HFFc6 (cell line): ENCODE results near the gene EPC2. TPM values are rescaled to one million over a fixed set of nuclear protein-coding genes. Genes with fewer than 3 reads are reported as not detected.
"Not testable (repeated sequence)": the region's sequence is repeated elsewhere in the genome, so short reads cannot be mapped to it uniquely, and the experiment has no call there.

Experiments used
- DNase-seq: peaks from one replicate; pipeline ENCODE4 v3.0.0-alpha.2; 2018
- H3K27ac Mint-ChIP-seq: 2 replicates; pipeline ENCODE4 v1.8.0; 2020; ENCODE audit warnings: mild to moderate bottlenecking, mixed read lengths
- H3K27me3 Mint-ChIP-seq: 2 replicates; pipeline ENCODE4 v1.8.0; 2021; ENCODE audit warnings: mild to moderate bottlenecking, moderate library complexity, mixed read lengths; ENCODE audit not compliant: insufficient read depth
- H3K36me3 Mint-ChIP-seq: 2 replicates; pipeline ENCODE4 v1.8.0; 2021; ENCODE audit warnings: low read depth, mixed read lengths
- H3K4me1 Mint-ChIP-seq: 2 replicates; pipeline ENCODE4 v1.8.0; 2020; ENCODE audit warnings: low read depth, mixed read lengths
- H3K4me3 Mint-ChIP-seq: 2 replicates; pipeline ENCODE4 v1.8.0; 2020; ENCODE audit warnings: mild to moderate bottlenecking, moderate library complexity, mixed read lengths
- H3K9me3 Mint-ChIP-seq: 2 replicates; pipeline ENCODE4 v1.8.0; 2020; ENCODE audit warnings: mild to moderate bottlenecking, mixed read lengths
- total RNA-seq, 6 experiments: library from RNA; stranded (reverse); fragmentation: NEBNext Ultra II Directional; extraction: Animal tissue kit (Norgen Biotek cat#: 25700); gene quantifications; 2 replicates in 1 of 6; 3 replicates in 5 of 6; pipeline ENCODE4 v1.2.3, GENCODE V29; 2021
- TF ChIP-seq, protein P1 (sequence below): fragments of 200-600 bp; sonication (generic); IDR thresholded peaks from 2 replicates; pipeline ENCODE4 v1.5.0; 2021; ENCODE audit warnings: antibody characterized with exemption, mild to moderate bottlenecking

The EPC2 gene
- total RNA-seq, 6 experiments from 2014 or later: 16.6 to 21.3 (median 19.2) TPM

DNA sequence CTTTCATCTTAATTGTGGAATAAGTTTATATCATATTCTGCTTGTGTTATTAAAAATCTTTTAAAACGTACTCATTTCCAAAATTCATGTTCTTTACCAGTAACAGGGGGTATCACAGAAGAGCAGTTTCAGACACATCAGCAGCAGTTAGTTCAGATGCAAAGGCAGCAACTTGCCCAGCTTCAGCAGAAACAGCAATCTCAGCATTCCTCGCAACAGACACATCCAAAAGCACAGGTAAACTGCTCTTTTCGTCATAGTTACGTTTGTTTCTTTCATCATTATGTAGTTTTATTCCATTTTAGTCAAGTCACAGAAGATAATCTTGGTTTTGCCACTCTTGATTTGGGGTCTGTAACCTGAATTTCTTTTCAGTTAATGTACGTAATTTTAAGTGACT lies 137.0 kb downstream of the EPC2 start:
- no peak for DNase-seq
- Mint-ChIP-seq H3K27me3 (no peaks in the 10 kb centered on the region), H3K27ac (peak overlapping the region; percentile 77; the same call in 1 of the 2 replicates), H3K36me3 (peaks cover 36% of the 10 kb centered on the region), H3K4me1 (peaks cover 29% of the 10 kb centered on the region), H3K9me3 (no peaks in the 10 kb centered on the region), H3K4me3 (no peak overlapping the region)
- TF ChIP-seq, protein P1, sequence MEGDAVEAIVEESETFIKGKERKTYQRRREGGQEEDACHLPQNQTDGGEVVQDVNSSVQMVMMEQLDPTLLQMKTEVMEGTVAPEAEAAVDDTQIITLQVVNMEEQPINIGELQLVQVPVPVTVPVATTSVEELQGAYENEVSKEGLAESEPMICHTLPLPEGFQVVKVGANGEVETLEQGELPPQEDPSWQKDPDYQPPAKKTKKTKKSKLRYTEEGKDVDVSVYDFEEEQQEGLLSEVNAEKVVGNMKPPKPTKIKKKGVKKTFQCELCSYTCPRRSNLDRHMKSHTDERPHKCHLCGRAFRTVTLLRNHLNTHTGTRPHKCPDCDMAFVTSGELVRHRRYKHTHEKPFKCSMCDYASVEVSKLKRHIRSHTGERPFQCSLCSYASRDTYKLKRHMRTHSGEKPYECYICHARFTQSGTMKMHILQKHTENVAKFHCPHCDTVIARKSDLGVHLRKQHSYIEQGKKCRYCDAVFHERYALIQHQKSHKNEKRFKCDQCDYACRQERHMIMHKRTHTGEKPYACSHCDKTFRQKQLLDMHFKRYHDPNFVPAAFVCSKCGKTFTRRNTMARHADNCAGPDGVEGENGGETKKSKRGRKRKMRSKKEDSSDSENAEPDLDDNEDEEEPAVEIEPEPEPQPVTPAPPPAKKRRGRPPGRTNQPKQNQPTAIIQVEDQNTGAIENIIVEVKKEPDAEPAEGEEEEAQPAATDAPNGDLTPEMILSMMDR: no peak

DNA sequence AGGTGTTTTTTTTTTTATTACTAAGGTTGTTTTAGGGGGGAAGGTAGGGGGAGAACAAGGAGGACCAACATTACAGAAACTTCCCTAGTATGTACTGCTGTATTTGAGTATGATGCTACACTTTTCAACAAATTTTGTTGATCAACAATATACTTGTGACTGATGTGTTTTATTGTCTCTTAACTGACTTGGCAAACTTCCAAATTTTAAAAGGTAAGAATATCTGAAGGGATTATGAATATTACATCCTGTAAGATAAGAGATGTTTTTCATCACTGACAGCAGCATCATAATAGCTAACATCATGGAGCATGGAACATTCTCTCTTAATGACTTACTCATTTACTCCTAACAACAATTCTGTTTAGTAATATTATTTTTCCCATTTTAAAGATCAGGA lies 144.5 kb downstream of the EPC2 start:
- no peak for DNase-seq
- peaks cover 2% of the 10 kb centered on the region; the same call in 1 of the 2 replicates for H3K27me3 Mint-ChIP-seq
- no peak overlapping the region for H3K27ac Mint-ChIP-seq
- H3K9me3 Mint-ChIP-seq: no peaks in the 10 kb centered on the region
- peaks cover 5% of the 10 kb centered on the region for H3K4me1 Mint-ChIP-seq
- no peak overlapping the region for H3K4me3 Mint-ChIP-seq
- peaks cover 40% of the 10 kb centered on the region for H3K36me3 Mint-ChIP-seq
- TF ChIP-seq, protein P1: no peak

DNA sequence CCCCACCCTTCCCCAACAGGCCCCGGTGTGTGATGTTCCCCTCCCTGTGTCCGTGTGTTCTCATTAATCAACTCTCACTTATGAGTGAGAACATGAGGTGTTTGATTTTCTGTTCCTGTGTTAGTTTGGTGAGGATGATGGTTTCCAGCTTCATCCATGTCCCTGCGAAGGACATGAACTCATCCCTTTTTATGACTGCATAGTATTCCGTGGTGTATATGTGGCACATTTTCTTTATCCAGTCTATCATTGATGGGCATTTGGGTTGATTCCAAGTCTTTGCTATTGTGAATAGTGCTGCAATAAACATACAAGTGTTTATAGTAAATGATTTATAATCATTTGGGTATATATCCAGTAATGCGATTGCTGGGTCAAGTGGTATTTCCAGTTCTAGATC lies 145.6 kb downstream of the EPC2 start:
- H3K9me3 Mint-ChIP-seq, H3K27me3 Mint-ChIP-seq, H3K27ac Mint-ChIP-seq, H3K4me3 Mint-ChIP-seq, DNase-seq: not testable (repeated sequence)
- Mint-ChIP-seq H3K4me1 (peaks cover 16% of the 10 kb centered on the region), H3K36me3 (peaks cover 29% of the 10 kb centered on the region)

DNA sequence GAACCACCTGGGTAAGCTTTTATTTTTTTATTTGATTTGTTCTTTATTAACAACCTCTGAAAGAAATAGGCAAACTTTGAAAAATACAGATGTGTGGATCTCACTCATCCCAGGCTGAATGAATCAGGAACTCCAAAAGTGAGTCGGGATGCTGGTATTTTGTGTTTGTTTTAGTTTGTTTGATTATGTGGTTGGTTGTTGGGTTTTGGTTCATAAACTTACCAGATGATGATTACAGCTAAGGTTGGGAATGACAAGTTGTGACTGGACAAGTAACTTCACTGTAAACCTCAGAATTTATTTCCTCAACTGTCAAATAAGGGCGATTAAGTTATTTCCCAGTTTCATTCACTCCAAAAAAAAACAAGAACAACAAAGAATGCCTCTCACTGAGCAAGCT lies 150.0 kb downstream of the EPC2 start:
- TF ChIP-seq, protein P1: no peak
- H3K4me1 Mint-ChIP-seq: peaks cover 23% of the 10 kb centered on the region
- H3K36me3 Mint-ChIP-seq: peaks cover 8% of the 10 kb centered on the region; the same call in 1 of the 2 replicates
- H3K27me3 Mint-ChIP-seq: peaks cover 20% of the 10 kb centered on the region
- DNase-seq: peak; percentile 74
- no peak overlapping the region for H3K27ac Mint-ChIP-seq
- H3K9me3 Mint-ChIP-seq: no peaks in the 10 kb centered on the region
- H3K4me3 Mint-ChIP-seq: no peak overlapping the region

DNA sequence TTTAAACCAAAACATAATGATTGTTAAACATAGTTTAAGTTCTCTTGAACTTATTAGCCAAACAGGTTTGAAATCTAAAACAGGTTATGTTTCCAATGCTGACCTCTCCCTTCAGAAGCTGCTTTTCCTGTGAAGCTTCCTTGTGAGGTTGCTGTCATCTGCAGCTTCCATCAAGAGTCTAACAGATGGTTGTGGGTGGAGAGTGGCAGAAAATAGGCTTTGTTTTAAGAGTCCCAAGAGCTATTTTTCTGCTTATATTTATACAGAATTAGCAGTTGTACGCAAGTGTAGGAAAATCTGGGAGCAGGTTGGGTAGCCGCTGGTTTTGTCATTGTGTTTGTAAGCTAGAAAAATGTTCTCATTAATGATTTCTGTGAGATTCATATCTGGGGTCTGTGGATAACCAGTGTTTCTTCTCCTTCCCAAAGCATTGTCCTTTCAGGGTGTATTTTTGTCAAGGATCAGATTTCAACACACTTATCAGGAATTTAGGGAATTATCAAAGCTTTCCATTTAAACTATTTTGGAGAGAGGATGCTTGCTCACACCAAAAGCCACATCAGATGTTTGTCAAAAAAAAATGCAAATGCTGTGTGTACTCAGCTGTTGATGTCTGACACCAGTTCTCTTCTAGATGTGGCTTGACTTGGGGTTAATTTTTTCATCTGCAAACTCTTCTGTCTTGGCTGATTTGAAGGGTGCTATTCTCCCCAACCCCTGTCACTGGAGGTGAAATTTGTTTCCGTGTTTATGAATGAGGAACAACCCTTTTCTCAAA lies 152.4 kb downstream of the EPC2 start:
- Mint-ChIP-seq H3K27ac (no peak overlapping the region), H3K4me3 (no peak overlapping the region), H3K36me3 (no peaks in the 10 kb centered on the region), H3K27me3 (peaks cover 21% of the 10 kb centered on the region), H3K9me3 (no peaks in the 10 kb centered on the region), H3K4me1 (peaks cover 23% of the 10 kb centered on the region)
- no peak for DNase-seq
- TF ChIP-seq, protein P1: no peak

DNA sequence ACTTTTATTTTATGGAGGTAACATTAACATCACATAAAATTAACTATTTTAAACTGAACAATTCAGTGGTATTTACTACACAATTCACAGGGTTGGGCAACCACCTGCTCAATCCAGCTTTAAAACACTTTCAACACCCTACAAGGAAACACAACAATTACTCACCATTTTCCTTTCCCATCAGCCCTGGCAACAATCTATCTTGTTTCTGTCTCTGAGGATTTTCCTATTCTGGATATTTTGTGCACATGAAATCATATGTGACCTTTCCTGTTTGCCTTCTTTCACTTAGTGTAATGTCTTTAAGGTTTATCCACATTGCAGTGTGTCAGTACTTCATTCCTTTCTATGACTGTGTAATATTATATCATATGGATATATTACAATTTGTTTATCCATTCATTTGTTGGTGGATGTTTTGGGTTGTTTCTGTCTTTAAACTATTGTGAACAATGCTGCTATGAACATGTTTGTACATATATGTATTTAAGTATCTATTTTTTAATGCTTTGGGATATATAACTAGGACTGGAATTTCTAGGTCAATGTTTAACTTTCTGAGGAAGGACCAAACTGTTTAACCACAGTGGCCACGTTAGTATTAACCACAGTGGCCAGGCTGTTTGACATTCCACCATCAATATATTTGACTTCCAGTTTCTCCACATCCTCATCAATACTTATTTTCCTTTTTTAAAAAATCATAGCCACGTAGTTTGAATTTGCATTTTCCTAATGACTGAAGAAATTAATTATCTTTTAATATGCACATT lies 158.1 kb downstream of the EPC2 start:
- Mint-ChIP-seq H3K36me3 (no peaks in the 10 kb centered on the region; the same call in 1 of the 2 replicates), H3K4me1 (no peaks in the 10 kb centered on the region), H3K4me3 (no peak overlapping the region), H3K27me3 (peaks cover 10% of the 10 kb centered on the region), H3K27ac (no peak overlapping the region), H3K9me3 (peaks cover 8% of the 10 kb centered on the region)
- no peak for DNase-seq
- TF ChIP-seq, protein P1: no peak
